BLaER1 (cell line): ENCODE measurements around the gene BPI.
"Not testable (repeated sequence)": the region's sequence is repeated elsewhere in the genome, so short reads cannot be mapped to it uniquely, and the experiment has no call there.

ENCODE experiments used
- H3K27ac ChIP-seq: shearing (Covaris generic); formaldehyde crosslinking; 2 replicates; pipeline ENCODE4 v1.8.1; 2022
- H3K27me3 ChIP-seq: shearing (Covaris generic); formaldehyde crosslinking; 2 replicates; pipeline ENCODE4 v1.8.1; 2022
- H3K36me3 ChIP-seq: shearing (Covaris generic); formaldehyde crosslinking; 2 replicates; pipeline ENCODE4 v1.8.1; 2022
- H3K4me1 ChIP-seq: shearing (Covaris generic); formaldehyde crosslinking; 2 replicates; pipeline ENCODE4 v1.8.1; 2022
- H3K4me2 ChIP-seq: shearing (Covaris generic); formaldehyde crosslinking; 2 replicates; pipeline ENCODE4 v1.8.1; 2022
- H3K4me3 ChIP-seq: shearing (Covaris generic); formaldehyde crosslinking; 2 replicates; pipeline ENCODE4 v1.8.1; 2022
- H3K9ac ChIP-seq: shearing (Covaris generic); formaldehyde crosslinking; 2 replicates; pipeline ENCODE4 v1.8.1; 2022
- H3K9me3 ChIP-seq: shearing (Covaris generic); formaldehyde crosslinking; 2 replicates; pipeline ENCODE4 v1.8.1; 2022
- H4K20me1 ChIP-seq: shearing (Covaris generic); formaldehyde crosslinking; 2 replicates; pipeline ENCODE4 v1.8.1; 2022
- Cebpa-rat ChIP-seq: shearing (Covaris generic); IDR thresholded peaks from 2 replicates; pipeline ENCODE4 v1.8.1; 2022

BPI gene

GRCh38 chr20:38277285-38277684 lies 26.7 kb upstream of the BPI start:
- Histone ChIP-seq H3K4me3 (no peak overlapping the region), H3K4me2 (no peak overlapping the region)
- TF ChIP-seq Cebpa-rat = no peak

GRCh38 chr20:38277691-38278090 lies 26.3 kb upstream of the BPI start:
- no peaks in the 10 kb centered on the region for H4K20me1 ChIP-seq
- no peaks in the 10 kb centered on the region for H3K27me3 ChIP-seq
- H3K4me2 ChIP-seq = no peak overlapping the region
- no peak overlapping the region for H3K4me3 ChIP-seq
- TF ChIP-seq Cebpa-rat = no peak
- no peak overlapping the region for H3K9ac ChIP-seq
- H3K27ac ChIP-seq = no peak overlapping the region
- no peaks in the 10 kb centered on the region for H3K36me3 ChIP-seq
- peaks cover 10% of the 10 kb centered on the region for H3K9me3 ChIP-seq
- H3K4me1 ChIP-seq = peaks cover 12% of the 10 kb centered on the region; the same call in 1 of the 2 replicates

More at GRCh38 chr20:38277285-38277684, 26.7 kb upstream of the BPI start:
- H3K4me1 ChIP-seq = peaks cover 12% of the 10 kb centered on the region; the same call in 1 of the 2 replicates
- no peaks in the 10 kb centered on the region for H3K27me3 ChIP-seq
- H3K9ac ChIP-seq = no peak overlapping the region
- H4K20me1 ChIP-seq = no peaks in the 10 kb centered on the region
- H3K27ac ChIP-seq = no peak overlapping the region
- H3K36me3 ChIP-seq = no peaks in the 10 kb centered on the region
- H3K9me3 ChIP-seq = peaks cover 10% of the 10 kb centered on the region

GRCh38 chr20:38278131-38278530 lies 25.8 kb upstream of the BPI start:
- Histone ChIP-seq H4K20me1 (no peaks in the 10 kb centered on the region), H3K36me3 (no peaks in the 10 kb centered on the region), H3K9me3 (peaks cover 10% of the 10 kb centered on the region), H3K4me1 (peaks cover 12% of the 10 kb centered on the region; the same call in 1 of the 2 replicates), H3K4me2 (no peak overlapping the region), H3K27me3 (no peaks in the 10 kb centered on the region), H3K27ac (no peak overlapping the region), H3K4me3 (no peak overlapping the region), H3K9ac (no peak overlapping the region)
- no peak for TF ChIP-seq Cebpa-rat

- no peak overlapping the region for H3K4me2 ChIP-seq
- no peak overlapping the region for H3K9ac ChIP-seq
- peaks cover 12% of the 10 kb centered on the region; the same call in 1 of the 2 replicates for H3K4me1 ChIP-seq
- H3K9me3 ChIP-seq = peaks cover 10% of the 10 kb centered on the region
- H3K4me3 ChIP-seq = no peak overlapping the region
- no peaks in the 10 kb centered on the region for H3K27me3 ChIP-seq
- H3K36me3 ChIP-seq = no peaks in the 10 kb centered on the region
- TF ChIP-seq Cebpa-rat = no peak
- no peak overlapping the region for H3K27ac ChIP-seq
- H4K20me1 ChIP-seq = no peaks in the 10 kb centered on the region
Measured at GRCh38 chr20:38278763-38279162, 25.2 kb upstream of the BPI start.

- H3K4me3 ChIP-seq, H3K4me2 ChIP-seq, H3K36me3 ChIP-seq, H3K9ac ChIP-seq, H3K27ac ChIP-seq, H4K20me1 ChIP-seq, H3K27me3 ChIP-seq: not testable (repeated sequence)
- peaks cover 10% of the 10 kb centered on the region for H3K9me3 ChIP-seq
- peaks cover 12% of the 10 kb centered on the region; the same call in 1 of the 2 replicates for H3K4me1 ChIP-seq
Measured at GRCh38 chr20:38281176-38281915, 22.6 kb upstream of the BPI start.

- peaks cover 18% of the 10 kb centered on the region for H3K4me1 ChIP-seq
- H3K4me2 ChIP-seq = no peak overlapping the region
- no peaks in the 10 kb centered on the region for H3K27me3 ChIP-seq
- H3K27ac ChIP-seq = no peak overlapping the region
- H4K20me1 ChIP-seq = no peaks in the 10 kb centered on the region
- H3K4me3 ChIP-seq = no peak overlapping the region
- H3K9ac ChIP-seq = no peak overlapping the region
- TF ChIP-seq Cebpa-rat = no peak
- H3K36me3 ChIP-seq = no peaks in the 10 kb centered on the region
- H3K9me3 ChIP-seq = peaks cover 10% of the 10 kb centered on the region
Measured at GRCh38 chr20:38283236-38283635, 20.7 kb upstream of the BPI start.

GRCh38 chr20:38284066-38284650 lies 19.8 kb upstream of the BPI start:
- not testable (repeated sequence) for H4K20me1 ChIP-seq, H3K4me3 ChIP-seq
- peaks cover 10% of the 10 kb centered on the region for H3K9me3 ChIP-seq

GRCh38 chr20:38284893-38285444 lies 19.0 kb upstream of the BPI start:
- no peak overlapping the region for H3K27ac ChIP-seq
- no peak overlapping the region for H3K4me3 ChIP-seq
- no peak overlapping the region for H3K9ac ChIP-seq
- no peaks in the 10 kb centered on the region for H4K20me1 ChIP-seq
- no peaks in the 10 kb centered on the region for H3K27me3 ChIP-seq
- TF ChIP-seq Cebpa-rat = no peak
- H3K36me3 ChIP-seq = no peaks in the 10 kb centered on the region
- peaks cover 10% of the 10 kb centered on the region for H3K9me3 ChIP-seq
- H3K4me1 ChIP-seq = peaks cover 18% of the 10 kb centered on the region
- no peak overlapping the region for H3K4me2 ChIP-seq

More at GRCh38 chr20:38284066-38284650, 19.8 kb upstream of the BPI start:
- H3K36me3 ChIP-seq, H3K27ac ChIP-seq, H3K4me2 ChIP-seq, H3K9ac ChIP-seq, H3K27me3 ChIP-seq: not testable (repeated sequence)
- peaks cover 24% of the 10 kb centered on the region for H3K4me1 ChIP-seq

GRCh38 chr20:38286586-38287531 lies 17.1 kb upstream of the BPI start:
- Histone ChIP-seq H3K36me3 (no peaks in the 10 kb centered on the region), H3K4me3 (no peak overlapping the region), H3K27me3 (no peaks in the 10 kb centered on the region), H4K20me1 (no peaks in the 10 kb centered on the region), H3K27ac (no peak overlapping the region), H3K4me1 (peaks cover 13% of the 10 kb centered on the region), H3K4me2 (no peak overlapping the region), H3K9me3 (peaks cover under 1% of the 10 kb centered on the region), H3K9ac (no peak overlapping the region)
- TF ChIP-seq Cebpa-rat = no peak
